NCI-H524 treated with DMSO at 0.1 percent for 48 hours (cell line): ENCODE measurements around the gene NTM.
"Not testable (repeated sequence)": the region's sequence is repeated elsewhere in the genome, so short reads cannot be mapped to it uniquely, and the experiment has no call there.

Experiments
- DNase-seq: peaks from one replicate; lab custom pipeline; 2025; lab: John Stamatoyannopoulos, UW

NTM gene

DNA sequence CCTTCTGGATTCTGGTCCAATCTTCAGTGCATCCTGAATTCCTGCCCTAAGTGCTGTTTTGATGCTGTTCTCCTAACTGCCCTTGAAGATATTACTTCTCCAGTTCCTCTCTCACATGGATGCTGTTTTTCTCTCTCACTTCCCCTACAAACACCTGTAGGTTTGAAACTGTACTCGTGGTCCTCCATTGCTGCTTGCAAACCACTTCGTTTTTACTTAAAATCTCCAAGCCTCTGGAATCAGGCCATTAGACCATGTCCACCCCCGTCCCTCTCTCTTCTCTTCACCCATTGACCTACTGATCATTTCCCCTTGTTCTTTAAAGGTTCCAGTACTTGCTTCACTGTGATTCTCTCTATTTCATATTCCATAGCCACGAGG is 988.1 kb downstream of the NTM start:
- no peak for DNase-seq

DNA sequence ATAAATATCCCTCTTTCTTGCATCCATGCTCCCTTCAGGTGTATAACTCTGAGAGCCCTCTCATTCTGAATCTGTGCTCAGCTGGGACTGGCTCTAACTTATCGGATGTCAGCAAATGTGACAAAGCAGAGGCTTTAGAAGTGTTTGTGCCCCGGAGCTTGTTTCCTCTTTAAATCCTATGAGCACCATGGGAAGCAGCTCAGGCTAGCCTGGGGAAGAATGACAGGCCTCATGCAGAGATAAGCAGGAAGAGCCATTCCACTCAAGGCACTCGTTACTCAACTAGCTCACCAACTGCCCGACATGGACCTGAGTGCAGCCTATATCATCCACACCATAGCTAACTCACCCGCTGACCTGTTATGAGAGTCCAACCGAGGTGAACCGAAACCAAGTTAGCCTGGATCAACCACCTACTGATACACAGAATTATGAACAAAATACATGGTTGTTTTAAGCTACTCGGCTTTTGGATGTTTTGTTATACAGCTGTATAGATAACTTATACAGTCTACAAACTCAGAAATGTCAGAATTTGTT is 990.7 kb downstream of the NTM start:
- no peak for DNase-seq

DNA sequence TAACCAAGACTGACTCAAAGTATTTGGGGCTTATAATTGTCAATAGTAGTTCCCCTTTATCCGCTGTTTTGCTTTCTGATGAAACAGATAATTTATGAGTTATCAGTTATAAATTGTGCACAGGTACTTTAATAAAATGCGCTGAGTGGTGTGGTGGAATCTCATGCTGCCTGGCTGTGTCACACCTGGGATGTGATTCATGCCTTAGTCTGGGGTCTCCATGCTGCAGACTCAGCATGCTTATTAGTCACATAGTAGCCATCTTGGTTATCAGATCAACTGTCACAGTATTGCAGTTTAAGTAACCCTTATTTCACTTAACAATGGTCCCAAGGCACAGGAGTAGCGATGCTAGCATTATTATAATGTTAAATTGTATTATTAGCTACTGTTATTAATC is 995.2 kb downstream of the NTM start:
- no peak for DNase-seq

DNA sequence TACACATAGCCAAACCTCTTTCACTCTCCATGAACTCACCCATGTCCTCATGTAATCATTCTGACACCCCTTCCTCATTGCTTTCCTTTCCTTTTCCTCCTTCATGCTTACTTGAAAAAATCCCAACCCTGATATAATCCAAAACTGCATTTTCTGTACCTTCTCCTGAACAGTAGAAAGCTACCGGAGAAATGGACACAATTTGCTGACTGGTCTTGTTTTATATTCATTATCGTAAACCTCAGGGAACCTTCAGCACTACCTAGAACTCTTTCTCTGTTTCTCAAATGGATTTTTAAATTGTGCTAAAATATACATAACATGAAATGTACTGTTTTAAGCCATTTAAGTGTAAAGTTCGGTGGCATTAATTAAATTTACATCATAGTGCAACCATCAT is 996.9 kb downstream of the NTM start:
- no peak for DNase-seq

DNA sequence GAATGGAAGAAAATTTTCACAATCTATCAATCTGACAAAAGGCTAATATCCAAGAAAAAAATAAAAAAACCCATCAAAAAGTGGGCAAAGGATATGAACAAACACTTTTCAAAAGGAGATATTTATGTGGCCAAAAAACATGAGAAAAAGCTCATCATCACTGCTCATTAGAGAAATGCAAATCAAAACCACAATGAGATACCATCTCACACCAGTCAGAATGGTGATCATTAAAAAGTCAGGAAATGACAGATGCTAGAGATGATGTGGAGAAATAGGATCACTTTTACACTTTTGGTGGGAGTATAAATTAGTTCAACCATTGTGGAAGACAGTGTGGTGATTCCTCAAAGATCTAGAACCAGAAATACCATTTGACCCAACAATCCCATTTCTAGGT is 999.7 kb downstream of the NTM start:
- not testable (repeated sequence) for DNase-seq

DNA sequence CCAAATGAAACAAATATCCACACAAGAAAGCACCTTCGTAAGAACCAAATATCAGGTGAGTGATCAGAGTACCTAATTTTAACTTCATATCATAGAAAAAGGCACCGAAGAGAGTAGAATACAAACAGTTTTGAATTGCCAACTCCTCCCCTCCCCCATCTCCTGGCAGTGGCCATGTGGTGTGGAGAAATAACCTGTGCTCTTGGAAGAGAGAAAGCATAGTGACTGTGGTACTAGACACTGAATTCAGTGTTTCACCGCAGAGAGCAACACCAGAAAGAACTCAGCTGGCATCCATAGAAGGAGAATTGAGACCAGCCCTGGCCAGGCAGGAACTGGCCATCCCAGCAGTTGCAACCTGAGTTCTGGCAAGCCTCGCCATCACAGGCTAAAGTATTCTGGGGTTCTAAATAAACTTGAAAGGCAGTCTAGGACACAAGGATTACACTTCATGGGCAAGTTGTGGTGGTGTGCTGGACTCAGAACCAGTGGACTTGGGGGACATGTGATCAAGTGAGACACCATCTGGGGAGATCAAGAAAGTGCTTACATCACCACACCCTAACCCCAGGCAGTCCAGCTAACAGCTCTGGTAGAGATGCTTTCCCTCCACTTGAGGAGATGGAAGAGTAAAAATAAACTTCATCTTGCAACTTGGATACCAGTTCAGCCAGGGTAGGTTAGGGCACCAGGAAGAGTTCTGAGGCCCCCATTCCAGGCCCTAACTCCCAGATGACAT is 1003.2 kb downstream of the NTM start:
- DNase-seq, result no peak

DNA sequence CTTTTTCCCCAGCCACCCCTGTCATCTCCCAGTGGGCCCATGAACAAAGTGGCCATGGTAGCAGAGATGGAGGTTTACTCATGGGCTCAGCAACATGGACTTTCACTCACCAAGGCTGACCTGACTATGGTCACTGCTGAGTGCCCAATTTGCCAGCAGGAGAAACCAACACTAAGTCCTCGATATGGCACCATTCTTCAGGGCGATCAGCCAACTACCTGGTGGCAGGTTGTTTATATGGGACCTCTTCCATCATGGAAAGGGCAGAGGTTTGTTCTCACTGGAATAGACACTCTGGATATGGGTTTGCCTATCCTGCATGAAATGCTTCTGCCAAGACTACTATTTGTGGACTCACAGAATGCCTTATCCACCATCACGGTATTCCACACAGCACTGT is 1009.1 kb downstream of the NTM start:
- no peak for DNase-seq
